Glomerular endothelial cell (primary cell): ENCODE data around the gene ZNF575. TPM values are rescaled to one million over a fixed set of nuclear protein-coding genes. Genes with fewer than 3 reads are reported as not detected.
A peak's percentile ranks its signal among the peaks of the same experiment; 100 is the strongest.
"Not testable (repeated sequence)": the region's sequence is repeated elsewhere in the genome, so short reads cannot be mapped to it uniquely, and the experiment has no call there.

Source experiments
- DNase-seq: peaks from one replicate; pipeline ENCODE4 v3.0.0-alpha.2; 2011; ENCODE audit warnings: low read depth, low spot score; ENCODE audit errors: extremely low read depth
- total RNA-seq: library from RNA; depleted of rRNA; stranded (reverse); fragments of >200 nt; gene quantifications from 2 replicates; pipeline ENCODE4 v1.2.3, GENCODE V29; 2015

Gene ZNF575
- total RNA-seq, 1 donor from 2014 or later = not detected

DNA sequence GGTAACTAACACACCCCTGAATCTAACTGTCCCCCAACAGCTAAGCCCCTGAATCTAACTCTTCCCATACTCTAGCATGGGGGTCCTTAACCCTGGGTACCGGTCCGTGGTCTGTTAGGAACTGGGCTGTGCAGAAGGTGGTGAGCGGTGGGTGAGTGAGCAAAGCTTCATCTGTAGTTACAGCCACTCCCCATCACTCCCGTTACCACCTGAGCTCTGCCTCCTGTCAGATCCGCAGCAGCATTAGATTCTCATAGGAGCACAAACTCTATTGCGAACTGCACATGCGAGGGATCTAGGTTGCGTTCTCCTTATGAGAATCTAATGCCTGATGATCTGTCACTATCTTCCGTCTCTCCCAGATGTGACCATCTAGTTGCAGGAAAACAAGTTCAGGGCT is 22.3 kb upstream of the ZNF575 start:
- DNase-seq = no peak

DNA sequence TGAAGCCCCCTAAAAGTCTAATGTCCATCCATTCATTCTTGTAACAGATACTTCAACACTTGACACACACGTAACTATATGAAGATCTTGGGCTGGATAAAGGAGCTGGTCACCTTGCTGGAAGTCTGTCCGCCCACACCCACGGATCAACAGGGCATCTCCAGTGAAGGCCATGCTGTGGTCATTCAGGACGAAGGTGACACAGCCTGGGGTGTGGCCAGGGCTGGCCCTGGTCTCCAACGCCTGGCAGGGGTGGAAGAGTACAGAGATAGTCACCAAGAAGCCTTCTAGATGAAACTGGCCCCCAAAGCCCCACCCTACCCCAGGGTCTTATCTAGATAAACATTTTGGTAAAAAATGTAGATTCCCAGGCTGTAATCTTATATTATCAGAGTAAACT is 21.7 kb upstream of the ZNF575 start:
- DNase-seq = no peak

DNA sequence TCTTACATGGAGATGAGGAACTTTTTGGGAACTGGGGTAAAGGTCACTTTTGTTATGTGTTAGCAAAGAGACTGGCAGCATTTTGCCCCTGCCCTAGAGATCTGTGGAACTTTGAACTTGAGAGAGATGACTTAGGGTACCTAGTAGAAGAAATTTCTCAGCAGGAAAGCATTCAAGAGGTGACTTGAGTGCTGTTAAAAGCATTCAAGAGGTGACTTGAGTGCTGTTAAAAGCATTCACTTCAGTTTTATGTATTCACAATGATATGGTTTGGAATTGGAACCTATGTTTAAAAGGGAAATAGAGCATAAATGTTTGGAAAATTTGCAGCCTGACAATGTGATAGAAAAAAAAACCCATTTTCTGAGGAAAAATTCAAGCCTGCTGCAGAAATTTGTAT is 20.6 kb upstream of the ZNF575 start:
- DNase-seq = not testable (repeated sequence)

DNA sequence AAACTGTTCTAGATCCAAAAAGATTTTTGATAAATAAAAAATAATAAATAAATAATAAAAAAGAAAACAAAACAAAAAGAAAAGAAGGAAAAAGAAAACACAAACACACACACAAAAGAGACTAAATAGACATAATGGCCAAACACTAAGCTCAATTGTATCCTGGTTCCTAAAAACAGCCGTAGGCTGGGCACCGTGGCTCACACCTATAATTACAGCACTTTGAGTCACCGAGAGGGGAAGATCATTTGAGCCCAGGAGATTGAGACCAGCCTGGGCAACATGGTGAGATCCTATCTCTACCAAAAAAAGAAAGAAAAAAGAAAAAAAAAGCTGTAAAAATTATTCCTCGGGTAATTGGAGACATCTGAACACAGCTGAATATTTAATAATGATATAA is 14.9 kb upstream of the ZNF575 start:
- DNase-seq = no peak

DNA sequence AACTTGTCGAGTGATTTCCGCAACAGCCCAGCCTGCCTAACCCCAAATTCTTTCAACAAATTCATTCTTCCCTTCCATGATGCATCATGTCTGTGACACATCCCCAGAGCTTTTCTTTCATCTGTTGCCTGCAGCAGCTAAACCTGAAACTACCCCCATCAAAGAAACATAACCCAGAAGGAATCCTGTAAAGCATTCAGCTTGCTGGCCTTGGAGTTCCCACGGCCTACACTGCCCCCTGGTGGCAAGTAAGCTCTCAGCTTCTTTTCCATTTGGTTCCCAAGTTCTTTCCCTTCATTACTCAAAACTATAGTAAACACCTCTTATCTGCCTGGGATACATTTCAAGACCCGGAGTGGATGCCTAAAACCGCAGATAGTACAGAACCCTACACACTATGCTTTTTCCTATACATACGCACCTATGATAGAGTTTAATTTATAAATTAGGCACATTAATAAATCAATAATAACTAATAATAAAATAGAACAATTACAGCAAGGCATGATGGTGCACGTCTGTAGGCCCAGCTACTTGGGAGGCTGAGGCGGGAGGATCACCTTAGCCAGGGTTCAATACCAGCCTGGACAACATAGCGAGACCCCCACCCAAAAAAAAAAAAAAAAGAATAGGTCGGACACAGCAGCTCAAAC is 13.4 kb upstream of the ZNF575 start:
- DNase-seq = peak; percentile 45

DNA sequence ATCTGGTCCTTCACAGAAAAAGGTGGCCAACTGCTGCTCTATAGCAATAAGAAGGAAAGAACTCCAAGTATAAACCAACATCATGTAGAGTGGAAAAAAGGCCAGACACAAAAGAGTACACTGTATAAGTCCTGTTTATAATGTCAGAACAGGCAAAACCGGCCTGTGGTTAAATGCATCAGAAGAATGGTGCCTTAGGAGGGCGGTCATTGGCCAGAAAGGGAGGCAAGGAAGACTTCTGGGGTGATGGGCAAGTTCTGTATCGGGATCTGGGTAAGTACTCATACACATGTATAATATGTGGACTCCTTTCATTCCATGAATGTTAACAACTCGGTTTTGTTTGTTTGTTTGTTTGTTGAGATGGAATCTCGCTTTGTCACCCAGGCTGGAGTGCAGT is 10.1 kb upstream of the ZNF575 start:
- DNase-seq = no peak

DNA sequence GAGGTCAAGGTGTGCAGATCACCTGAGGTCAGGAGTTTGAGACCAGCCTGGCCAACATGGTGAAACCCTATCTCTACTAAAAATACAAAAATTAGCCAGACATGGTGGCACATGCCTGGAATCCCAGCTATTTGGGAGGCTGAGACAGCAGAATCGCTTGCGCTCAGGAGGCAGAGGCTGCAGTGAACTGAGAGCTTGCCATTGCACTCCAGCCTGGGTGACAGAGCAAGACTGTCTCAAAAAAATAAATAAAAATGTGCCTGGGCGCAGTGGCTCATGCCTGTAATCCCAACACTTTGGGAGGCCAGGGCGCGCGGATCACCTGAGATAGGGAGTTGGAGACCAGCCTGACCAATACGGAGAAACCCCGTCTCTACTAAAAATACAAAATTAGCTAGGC is 9.3 kb upstream of the ZNF575 start:
- DNase-seq = not testable (repeated sequence)

DNA sequence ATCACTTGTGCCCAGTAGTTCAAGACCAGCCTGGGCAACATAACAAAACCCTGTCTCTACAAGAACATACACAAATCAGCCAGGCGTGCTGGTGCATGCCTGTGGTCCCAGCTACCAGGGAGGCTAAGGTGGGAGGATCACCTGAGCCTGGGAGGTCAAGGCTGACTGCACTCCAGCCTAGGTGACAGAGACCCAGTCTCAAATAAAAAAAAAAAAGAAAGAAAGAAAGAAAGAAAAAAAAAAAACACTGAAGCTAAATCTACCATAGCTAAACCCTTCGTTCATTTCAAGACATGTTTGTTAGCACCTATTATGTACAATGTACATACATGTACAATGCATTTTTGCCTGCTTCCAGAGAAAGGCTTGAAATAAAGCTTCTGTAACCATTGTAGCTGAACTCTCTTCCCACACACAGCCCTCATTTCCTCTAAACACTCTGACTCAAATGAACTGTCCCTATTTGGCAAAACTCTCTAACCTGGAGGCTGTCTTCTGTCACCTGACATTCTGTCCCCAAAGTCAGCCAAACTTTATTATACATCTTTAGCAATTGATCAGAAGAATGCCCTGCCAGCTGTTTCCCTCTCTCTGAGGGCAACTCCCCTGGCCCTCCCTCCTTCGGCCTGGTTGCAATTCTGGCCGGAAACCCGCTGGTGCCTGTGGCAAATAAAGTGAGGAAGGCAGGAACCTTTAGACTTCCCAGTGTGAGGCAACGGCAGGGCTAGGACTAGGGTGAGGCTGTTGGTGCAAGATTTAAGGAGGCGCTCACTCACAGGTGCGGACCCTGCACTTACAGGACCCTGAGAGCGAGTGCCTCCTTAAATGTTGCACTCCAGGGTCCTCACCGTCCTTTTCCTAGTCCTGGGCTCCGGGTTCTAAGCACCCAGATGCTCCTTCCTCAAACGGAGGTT is 7.8 kb upstream of the ZNF575 start:
- DNase-seq = no peak

DNA sequence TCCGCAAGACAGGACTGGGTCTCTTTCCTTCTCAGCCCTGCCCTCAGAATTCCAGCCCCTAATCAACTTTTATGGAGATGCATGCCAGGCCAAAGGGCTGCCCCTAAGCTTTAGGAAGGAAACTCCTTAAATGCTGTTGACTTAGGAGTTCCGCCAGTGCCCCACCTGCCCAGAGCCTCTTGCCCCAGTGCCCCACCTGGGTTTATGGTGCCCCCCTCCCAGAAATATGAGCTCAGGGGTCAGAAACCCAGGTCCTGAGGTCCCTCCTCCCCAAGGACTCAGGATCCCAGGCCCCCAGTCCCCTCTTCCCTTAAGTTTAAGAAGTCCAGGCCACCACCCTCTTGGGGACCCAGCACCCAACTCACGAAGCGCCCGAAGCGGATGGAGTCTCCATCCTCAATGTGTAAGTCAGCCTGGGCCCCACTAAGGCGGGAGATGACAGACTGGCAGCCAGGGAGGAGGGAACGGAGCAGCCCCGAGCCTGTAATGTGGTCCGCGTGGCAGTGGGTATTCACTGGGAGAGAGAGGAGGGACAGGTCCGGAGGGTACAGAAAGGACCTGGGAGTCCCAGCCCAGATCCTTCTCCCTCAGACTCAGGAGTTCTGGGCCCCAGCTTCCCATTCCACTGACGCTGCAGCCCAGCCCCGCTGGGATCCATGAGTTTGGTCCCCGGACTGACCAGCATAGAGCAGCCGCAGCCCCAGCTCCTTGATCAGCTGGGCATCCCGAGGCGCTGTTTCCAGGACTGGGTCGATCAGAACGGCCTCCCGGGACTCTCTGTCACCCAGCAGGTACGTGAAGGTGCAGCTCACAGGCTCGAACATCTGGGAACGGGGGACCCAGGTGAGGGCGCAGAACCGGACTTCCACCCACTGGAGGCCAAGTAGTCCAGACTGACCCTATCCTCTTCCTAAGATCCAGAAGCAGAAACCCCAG is 6.9 kb upstream of the ZNF575 start:
- no peak for DNase-seq

DNA sequence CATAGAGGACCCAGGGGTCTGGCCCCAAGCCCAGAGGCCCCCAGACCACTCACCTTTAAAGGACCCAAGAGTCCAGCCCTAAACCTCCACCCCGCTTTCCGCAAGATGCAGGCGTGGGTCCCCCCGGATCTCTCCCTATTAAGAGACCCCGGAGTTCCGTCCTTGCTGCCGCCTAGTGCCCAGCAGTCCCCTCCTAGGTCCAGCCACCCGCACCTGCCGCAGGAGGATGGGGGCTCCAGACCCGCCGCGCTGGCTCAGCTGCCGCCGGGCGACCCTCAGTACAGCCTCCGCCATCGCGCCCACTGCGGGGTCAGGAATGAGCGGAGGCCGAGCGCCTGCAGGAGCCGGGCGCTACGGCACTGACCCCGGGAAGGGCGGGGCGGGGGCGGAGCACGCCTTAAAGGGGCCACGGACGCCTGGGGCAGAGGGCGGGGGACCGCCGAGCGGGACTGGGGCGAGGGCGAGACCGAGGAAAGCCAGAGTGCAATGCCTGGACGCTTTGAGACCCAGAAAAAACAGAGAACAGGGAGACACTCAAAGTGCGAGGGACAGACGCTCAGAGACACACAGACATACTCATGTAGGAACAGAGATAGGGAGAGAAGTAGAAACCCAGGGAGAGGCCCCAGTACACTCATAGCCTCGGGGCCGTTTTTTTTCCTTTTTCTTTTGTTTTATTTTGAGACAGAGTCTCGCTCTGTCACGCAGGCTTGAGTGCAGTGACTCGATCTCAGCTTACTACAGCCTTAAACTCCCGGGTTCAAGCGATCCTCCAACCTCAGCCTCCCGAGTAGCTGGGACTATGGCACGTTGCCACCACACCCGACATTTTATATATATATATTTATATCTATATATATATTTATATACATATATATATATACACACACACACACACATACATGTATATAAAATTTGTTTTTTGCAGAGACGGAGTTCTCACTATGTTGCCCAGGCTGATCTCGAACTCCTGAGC is 5.8 kb upstream of the ZNF575 start, which contains the start of gene ETHE1:
TSS of gene ETHE1 (minus strand) at position 318 of the 976 bp plus-strand sequence. CDS start at position 294, 24 bp downstream.
- DNase-seq = no peak

DNA sequence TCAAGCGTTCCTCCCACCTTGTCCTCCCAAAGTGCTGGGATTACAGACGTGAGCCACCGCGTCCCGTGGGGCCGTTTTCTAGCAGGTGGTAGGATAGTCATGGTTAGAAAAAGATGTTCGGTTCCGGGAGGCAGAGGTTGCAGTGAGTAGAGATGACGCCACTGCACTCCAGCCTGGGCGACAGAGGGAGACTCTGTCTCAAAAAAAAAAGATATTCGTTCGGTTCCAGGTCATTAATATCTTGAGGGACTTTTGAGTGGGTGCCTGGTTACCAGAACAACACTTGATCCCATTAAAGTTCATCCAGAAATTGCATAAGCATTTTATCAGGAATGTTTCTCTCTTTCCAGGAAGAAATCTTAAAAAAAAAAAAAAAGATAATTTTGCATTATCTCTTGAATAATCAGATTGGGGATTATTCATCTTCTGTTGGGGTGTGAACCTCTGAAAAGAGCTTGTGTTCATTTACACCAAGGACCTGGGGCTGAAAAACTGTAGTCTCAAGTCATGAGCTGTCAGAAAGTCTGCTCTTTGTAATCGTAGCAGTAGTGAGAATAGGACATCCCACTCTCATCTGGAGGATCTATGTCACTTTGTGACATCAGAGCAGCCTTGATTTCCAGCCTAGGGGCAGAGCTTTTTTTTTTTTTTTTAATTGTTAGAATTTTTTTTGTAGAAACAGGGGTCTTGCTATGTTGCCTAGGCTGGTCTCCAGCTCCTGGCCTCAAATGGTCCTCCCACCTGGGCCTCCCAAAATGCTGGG is 4.9 kb upstream of the ZNF575 start:
- no peak for DNase-seq

DNA sequence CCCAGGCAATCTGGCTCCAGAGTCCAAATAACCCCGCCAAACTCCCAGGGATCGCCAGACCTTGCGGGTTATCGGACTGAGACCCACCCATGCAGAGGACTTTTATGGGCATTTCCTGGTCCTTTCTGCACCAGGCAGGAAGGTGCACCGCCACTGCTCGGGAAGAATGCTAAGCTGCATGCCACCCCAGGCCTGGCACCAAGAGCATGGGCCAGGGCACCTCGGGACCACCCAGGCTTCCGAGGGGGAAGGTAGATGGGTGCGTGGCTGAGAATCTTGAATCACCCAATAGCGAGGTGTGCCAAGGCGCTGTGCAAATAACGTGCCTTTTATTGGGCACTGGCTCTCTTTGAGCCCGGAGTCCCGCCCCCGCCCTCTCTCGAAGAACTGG is 422 bp upstream of the ZNF575 start:
- DNase-seq = no peak

DNA sequence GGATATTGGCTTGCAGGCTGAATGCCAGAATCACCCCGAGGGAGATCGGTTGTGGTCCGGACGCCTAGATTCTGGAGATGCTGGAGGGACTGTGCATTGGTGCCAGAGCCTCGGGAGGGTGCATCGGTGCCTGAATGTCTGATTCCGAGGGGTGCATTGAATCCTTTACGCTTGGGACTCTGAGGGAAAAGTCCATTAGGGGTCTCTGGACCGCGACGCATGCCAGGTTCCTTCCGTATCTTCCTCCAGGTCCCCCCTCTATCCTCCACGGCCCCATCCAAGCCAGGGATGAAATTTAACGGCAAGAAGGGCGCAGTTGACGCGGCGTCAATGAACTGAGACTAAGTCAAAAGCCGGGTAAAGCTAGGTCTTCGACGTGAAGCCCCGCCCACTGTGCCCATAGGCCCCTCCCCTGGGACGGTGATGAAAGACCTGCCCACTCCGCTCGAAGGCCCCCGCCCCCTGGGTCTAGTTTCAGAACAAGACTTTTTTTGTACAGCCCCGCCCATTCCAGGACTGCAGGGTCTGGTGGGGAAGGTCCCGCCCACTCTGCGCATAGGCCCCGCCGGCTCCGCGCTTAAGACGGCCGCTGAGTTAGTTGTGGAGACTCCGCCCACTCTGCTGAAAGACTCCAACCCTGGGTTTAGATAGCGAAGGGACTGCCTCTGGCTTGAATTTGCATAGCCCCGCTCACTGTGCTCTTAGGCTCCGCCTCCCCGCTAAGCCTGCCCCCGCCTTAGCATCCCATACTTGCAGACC is 737 bp downstream of the ZNF575 start:
- peak; percentile 94 for DNase-seq

DNA sequence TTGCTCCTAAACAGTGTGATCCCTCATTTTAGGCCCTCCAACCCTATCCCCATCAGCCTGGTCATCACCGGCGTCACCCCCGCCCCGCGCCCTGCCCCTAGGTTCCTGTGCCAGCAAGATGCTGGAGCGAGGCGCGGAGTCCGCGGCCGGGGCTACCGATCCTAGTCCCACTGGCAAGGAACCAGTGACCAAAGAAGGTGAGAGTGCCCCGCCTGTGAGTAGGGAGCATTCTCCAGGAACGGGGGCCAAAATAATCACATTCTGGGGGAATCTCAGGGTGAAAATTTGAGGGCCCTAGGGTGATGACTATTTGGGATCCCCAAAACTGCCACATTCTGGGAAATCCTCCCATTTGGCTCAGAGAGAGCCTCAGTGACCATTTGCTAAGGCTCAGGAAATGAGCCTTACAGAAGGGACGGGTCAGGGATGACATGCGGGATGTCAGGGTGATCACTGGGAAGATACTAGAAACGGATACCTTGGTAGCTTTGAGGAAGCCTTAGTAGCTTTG is 1.4 kb downstream of the ZNF575 start:
- no peak for DNase-seq

DNA sequence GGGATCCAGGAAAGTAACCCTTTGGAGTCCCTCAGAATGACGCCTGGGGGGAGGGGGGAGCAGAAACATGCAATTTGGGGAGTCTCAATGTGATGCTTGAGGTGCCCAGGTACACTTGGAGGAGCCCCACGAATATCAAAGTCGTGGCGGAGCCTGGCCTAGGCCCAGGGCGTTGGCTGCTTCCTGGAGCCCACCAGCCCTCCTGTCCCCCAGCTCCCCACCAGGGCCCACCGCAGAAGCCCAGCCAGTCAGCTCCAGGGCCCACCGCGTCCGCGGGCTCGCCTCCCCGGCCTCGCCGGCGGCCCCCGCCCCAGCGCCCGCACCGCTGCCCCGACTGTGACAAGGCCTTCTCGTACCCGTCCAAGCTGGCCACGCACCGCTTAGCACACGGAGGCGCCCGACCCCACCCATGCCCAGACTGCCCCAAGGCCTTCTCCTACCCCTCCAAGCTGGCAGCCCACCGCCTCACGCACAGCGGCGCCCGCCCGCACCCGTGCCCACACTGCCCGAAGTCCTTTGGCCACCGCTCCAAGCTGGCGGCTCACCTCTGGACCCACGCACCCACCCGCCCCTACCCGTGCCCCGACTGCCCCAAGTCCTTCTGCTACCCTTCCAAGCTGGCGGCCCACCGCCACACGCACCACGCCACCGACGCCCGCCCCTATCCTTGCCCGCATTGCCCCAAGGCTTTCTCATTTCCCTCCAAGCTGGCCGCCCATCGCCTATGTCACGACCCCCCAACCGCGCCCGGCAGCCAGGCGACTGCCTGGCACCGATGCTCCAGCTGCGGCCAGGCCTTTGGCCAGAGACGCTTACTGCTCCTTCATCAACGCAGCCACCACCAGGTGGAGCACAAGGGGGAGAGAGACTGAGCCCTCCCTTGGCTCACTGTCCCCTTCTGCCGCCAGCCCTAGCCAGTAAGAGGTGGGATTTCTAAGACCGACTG is 2.1 kb downstream of the ZNF575 start:
- no peak for DNase-seq

DNA sequence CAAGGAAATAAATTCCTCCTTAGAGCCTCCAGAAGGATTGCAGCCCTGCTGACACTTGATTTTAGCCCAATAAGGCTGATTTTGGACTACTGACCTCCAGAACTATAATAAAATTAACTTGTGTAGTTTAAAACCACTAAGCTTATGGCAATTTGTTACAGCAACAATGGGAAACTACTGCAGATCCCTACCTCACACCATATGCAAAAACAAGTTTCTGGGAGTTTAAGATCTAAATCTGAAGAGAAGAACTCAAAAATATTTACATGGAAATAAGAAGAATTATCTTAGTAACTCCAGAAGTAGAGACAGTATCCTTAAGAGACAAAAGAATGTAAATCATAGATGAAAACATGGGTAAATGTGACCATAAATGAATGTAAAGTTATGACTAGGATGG is 5.9 kb downstream of the ZNF575 start:
- no peak for DNase-seq

DNA sequence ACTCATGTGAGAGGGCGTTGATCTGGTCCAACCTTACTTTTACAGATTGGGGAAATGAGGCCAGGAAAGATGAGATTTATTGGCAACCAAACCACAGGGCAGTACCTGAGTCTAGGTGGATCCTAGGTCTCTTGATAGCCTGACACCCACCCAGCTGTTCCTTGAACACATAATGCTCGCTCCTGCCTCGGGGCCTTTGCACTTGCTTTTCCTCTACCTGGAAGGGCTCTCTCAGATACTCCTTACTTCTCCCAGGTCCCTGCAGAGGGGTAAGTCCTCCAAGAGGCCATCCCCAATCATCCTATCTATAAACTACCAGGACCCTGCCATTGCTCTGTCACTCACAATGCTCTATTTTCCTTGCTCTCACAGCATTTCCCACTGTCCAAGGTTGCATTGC is 7.4 kb downstream of the ZNF575 start:
- no peak for DNase-seq
